Raji (cell line): ENCODE results near the gene IRGQ.

Experiments used
- POLR2A ChIP-seq: IDR thresholded peaks from 2 replicates; pipeline ENCODE4 v1.6.1; 2011; ENCODE audit warnings: low read depth, low read length, control low read depth; ENCODE audit not compliant: insufficient read depth

IRGQ gene

DNA sequence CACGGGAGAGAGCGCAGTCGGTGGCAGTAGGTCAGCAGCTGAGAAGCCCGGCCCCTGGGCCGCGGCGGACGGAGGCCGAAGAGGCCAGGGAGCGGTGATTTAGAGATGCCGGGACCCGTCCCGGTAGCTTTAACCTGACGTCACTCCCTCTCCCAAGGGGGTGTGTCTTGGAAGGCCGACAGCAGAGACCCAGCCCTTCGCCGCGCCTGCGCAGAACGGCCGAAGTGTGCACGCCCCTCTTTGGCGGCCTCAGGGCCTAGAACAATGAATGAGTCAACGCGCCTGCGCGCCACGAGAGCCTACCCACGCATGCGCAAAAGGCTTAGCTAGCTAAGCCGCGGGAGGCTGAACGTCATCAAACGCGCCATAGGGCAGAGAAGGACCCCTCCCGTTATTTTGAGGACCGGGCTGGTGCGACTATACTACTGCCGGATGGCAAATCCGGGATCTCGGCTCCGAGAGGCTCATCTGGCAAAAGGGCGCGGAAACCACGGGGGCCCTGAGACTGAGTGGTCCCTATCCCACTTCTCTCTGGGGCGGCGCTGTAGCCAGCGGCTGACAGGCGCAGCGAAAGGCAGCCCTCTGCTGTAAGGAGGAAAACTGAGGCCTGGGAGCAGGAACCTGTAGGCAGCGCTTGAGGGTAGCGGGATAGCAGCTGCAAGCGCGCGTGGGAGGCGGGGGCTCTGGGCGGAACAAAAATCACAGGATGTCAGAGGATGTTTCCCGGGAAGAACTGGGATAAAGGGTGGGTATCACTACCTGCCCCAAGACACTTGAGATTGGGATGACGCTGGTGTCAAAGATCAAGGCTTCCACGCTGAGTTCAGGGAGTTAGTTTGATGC, at the start of gene IRGQ, which contains the start of gene ZNF576:
Gene IRGQ, minus strand, starts transcription at position 136 of the 843 bp plus-strand sequence. CDS start 796 bp downstream, outside the sequence.
Gene ZNF576, plus strand, starts transcription at position 597 of the 843 bp plus-strand sequence. CDS start 514 bp downstream, outside the sequence.
- TF ChIP-seq POLR2A: peak; percentile 67

- no peak for TF ChIP-seq POLR2A
Observed at GRCh38 chr19:43644181-43644580, 48.2 kb upstream of the IRGQ start.

DNA sequence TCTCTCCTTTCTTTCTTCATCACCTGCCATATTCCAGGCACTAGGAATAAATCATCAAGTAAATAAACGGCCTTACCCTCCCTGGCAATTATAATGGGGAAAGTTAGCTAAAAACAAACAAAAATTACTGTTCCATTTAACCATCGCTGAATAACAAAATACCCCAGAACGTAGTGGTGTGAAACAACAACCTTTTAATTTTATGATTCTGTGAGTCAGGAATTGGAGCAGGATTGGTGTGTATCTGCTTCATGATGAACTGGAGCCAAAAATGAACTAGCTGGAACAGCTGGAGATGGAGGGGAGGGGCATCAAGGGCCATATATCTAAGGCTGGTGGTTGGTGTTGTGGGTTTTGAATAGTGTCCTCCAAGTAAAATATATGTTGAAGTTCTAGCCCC, 47.4 kb upstream of the IRGQ start:
- TF ChIP-seq POLR2A: no peak

GRCh38 chr19:43642531-43642930, 46.6 kb upstream of the IRGQ start:
- no peak for TF ChIP-seq POLR2A

DNA sequence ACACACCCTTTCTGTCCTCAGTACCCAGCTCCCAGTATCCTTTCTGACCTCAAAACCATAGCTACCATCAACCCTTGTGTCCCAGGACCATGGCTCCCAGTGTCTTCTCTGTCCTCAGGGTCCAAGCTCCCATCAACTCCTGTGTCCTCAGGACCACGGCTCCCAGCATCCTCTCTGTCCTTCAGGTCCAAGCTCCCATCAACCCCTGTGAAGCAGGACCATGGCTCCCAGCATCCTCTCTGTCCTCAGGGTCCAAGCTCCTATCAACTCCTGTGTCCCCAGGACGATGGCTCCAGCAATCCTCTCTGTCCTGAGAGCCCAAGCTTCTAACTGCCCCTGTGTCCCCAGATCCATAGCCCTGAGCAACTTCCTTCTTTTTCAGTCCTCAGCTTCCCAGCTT, 45.4 kb upstream of the IRGQ start:
- TF ChIP-seq POLR2A: no peak

DNA sequence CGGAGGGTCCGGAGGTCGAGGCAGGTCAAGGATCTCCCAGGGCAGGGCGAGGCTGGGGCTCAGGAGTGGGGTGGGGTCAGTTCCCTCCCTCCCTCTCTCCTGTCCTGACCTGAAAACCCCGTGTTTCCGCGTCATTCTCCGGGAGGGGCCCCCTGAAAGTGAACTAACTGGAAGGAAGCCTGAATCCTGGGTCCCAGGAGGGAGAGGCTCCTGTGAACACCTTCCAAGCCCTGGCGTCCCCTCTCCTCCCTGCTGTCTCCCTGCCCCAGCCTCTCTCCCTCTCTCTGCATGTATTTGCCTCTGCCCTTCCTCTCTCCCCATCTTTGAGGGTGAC, 44.5 kb upstream of the IRGQ start:
- no peak for TF ChIP-seq POLR2A

DNA sequence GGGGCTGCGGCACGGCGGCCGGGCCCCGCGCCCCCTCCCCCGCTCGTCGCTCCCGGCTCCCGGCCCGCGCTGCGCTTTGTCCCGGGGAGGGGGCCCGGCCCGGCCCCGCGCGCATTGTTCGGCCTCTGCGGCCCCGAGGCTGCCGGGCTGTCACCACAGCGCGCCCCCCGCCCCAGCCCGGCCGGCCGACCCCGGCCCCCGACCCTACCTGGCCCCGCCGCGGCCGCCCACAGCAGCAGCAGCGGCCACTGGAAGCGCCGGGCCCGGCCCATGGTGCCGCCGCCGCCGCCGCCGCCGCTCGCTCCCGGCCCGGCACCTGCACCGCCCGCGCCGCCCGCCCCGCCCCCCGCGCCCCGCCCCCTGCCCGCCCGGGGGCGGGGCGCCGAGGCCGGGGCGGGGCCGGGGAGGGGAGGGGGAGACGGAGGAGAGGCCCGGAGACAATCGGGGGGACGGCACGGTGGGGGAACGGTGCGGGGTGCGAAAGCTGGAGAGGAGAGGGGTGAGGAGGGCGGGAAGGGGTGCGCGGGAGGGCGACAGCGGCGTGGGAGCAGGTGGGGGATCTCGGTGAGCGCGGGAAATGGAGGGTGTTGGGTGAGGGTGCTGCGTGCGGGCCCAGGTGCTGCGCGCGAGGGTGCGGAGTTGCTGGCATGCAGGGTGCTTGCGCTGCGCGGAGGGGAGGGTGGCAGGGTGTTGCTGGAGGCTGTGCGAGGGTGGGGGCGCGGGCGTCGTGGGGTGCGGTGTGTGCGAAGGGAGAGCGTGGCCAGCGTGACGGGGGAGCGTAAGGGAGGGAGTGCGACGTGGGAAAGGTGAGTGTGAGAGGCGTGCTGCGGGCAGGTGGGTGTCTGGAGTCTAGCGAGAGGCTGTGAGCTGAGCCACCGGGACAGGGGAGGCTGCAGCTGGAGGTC, 43.8 kb upstream of the IRGQ start, which contains the start of gene CADM4:
Gene CADM4, minus strand, starts transcription at position 332 of the 905 bp plus-strand sequence. Its CDS starts 60 bp downstream, at position 272.
- no peak for TF ChIP-seq POLR2A

GRCh38 chr19:43638995-43639518, 43.1 kb upstream of the IRGQ start:
- TF ChIP-seq POLR2A: no peak

DNA sequence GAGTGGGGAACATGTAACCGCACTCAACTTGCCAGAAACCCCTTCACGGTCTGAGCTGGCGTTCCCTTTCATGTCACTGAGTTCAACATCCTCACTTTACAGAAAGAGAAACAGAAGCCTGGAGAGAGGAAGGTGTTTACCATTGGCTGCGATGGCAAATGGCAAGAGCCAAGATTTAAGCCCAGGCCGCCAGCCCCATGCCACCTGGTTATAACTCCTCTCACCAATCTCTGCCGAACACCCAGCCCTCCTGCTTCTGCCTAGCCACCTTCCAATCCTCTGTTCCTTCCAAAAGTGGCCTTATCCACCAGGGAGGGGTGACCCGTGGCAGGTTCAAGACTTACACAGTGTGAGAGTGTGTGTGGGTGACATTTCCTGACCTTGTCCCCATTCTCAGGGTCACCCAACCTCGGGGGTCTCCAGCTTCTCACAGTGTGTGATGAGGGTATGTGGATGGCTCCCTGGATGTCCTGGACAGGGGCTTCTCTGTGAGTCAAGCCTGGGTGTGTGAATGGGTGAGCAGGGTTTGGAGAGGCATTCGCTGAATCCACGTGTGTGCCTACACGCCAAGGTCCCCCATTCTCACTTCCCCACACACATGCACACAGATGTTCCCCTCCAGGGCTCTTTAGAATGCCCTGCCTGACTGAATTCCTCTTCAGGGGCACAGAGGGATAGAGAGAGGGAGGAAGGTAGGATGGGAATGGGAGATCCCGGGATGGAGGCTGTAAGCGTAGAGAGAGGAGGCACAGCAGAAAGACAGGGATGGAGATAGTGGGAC, 42.5 kb upstream of the IRGQ start:
- TF ChIP-seq POLR2A: no peak

GRCh38 chr19:43636121-43636683, 40.3 kb upstream of the IRGQ start:
- TF ChIP-seq POLR2A: no peak

DNA sequence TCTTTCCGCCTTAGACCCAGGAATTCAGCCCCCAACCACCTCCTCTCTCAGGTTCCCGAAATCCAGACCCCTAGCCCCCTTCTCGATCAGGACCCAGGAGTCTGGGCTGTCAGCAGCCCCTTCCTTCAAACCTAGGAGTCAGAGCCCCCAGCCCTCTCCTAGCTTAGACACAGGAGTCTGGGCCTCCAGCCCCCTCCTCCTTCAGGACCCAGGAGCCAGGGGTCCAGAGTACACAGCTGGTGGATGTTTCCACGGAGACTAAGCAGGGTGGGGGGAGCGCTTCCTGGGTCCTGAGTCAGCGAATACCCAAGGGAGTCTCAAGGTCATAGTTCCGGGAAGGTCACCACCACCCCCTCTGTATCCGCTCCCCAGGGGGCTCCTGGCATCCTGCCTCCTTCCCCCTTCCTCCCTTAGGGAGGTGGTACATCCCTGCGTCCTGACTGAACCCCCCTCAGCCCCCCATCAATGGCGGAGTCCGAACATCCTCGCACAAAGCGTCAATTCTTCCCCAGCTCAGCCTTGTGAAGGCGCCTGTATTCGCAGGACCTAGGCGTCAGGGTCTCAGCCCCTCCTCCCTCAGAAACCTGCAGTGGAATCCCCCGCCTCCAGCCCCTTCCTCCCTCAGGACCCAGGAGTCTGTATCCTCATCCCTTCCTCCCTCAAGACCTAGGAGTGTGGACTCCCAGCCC, 39.1 kb upstream of the IRGQ start:
- no peak for TF ChIP-seq POLR2A

- no peak for TF ChIP-seq POLR2A
Observed at GRCh38 chr19:43634506-43634871, 38.6 kb upstream of the IRGQ start.

GRCh38 chr19:43634068-43634467, 38.1 kb upstream of the IRGQ start:
- TF ChIP-seq POLR2A: no peak

GRCh38 chr19:43633520-43633919, 37.6 kb upstream of the IRGQ start:
- no peak for TF ChIP-seq POLR2A
